ENCODE measurements around the gene UBAC2.
A peak's percentile ranks its signal among the peaks of the same experiment; 100 is the strongest.

The UBAC2 gene

GRCh38 chr13:99255271-99255670, 54.6 kb downstream of the UBAC2 start:
- Histone ChIP-seq H3K36me3 (ENCODE audit: control insufficient read depth in 5 of 5, insufficient read depth in 5 of 5, low read length in 5 of 5) (peaks cover 0 to 11% (median 8%) of the 10 kb centered on the region in 5 donors), H3K9me3 (ENCODE audit: control insufficient read depth in 5 of 5, low read length in 5 of 5) (no peaks in the 10 kb centered on the region), H3K4me1 (ENCODE audit: control insufficient read depth in 5 of 5, insufficient read depth in 5 of 5, low read length in 5 of 5) (peaks cover 0 to 25% (median 7%) of the 10 kb centered on the region in 5 donors), H3K27me3 (ENCODE audit: control insufficient read depth in 5 of 5, insufficient read depth in 4 of 5, low read length in 5 of 5) (no peaks in the 10 kb centered on the region), H3K9ac (ENCODE audit: low read length in 5 of 5) (no peak overlapping the region), H3K27ac (ENCODE audit: low read depth, low read length) (no peak overlapping the region), H3K4me3 (ENCODE audit: low read depth in 1 of 5, low read length in 5 of 5) (no peak overlapping the region)

GRCh38 chr13:99256283-99256682, 55.6 kb downstream of the UBAC2 start:
- peaks cover 0 to 25% (median 7%) of the 10 kb centered on the region in 5 donors for H3K4me1 ChIP-seq (ENCODE audit: control insufficient read depth in 5 of 5, insufficient read depth in 5 of 5, low read length in 5 of 5)
- no peaks in the 10 kb centered on the region for H3K9me3 ChIP-seq (ENCODE audit: control insufficient read depth in 5 of 5, low read length in 5 of 5)
- H3K27me3 ChIP-seq (ENCODE audit: control insufficient read depth in 5 of 5, insufficient read depth in 4 of 5, low read length in 5 of 5): no peaks in the 10 kb centered on the region
- H3K27ac ChIP-seq (ENCODE audit: low read depth, low read length): no peak overlapping the region
- peaks cover 0 to 11% (median 8%) of the 10 kb centered on the region in 5 donors for H3K36me3 ChIP-seq (ENCODE audit: control insufficient read depth in 5 of 5, insufficient read depth in 5 of 5, low read length in 5 of 5)
- no peak overlapping the region for H3K4me3 ChIP-seq (ENCODE audit: low read depth in 1 of 5, low read length in 5 of 5)
- H3K9ac ChIP-seq (ENCODE audit: low read length in 5 of 5): no peak overlapping the region

GRCh38 chr13:99256709-99257108, 56.1 kb downstream of the UBAC2 start:
- H3K9ac ChIP-seq (ENCODE audit: low read length in 5 of 5): no peak overlapping the region
- peaks cover 0 to 25% (median 7%) of the 10 kb centered on the region in 5 donors for H3K4me1 ChIP-seq (ENCODE audit: control insufficient read depth in 5 of 5, insufficient read depth in 5 of 5, low read length in 5 of 5)
- no peaks in the 10 kb centered on the region for H3K9me3 ChIP-seq (ENCODE audit: control insufficient read depth in 5 of 5, low read length in 5 of 5)
- H3K27ac ChIP-seq (ENCODE audit: low read depth, low read length): no peak overlapping the region
- H3K4me3 ChIP-seq (ENCODE audit: low read depth in 1 of 5, low read length in 5 of 5): no peak overlapping the region
- H3K36me3 ChIP-seq (ENCODE audit: control insufficient read depth in 5 of 5, insufficient read depth in 5 of 5, low read length in 5 of 5): peaks cover 0 to 12% (median 8%) of the 10 kb centered on the region in 5 donors
- H3K27me3 ChIP-seq (ENCODE audit: control insufficient read depth in 5 of 5, insufficient read depth in 4 of 5, low read length in 5 of 5): no peaks in the 10 kb centered on the region

- no peak overlapping the region for H3K4me3 ChIP-seq (ENCODE audit: low read depth in 1 of 5, low read length in 5 of 5)
- no peaks in the 10 kb centered on the region for H3K9me3 ChIP-seq (ENCODE audit: control insufficient read depth in 5 of 5, low read length in 5 of 5)
- H3K4me1 ChIP-seq (ENCODE audit: control insufficient read depth in 5 of 5, insufficient read depth in 5 of 5, low read length in 5 of 5): peaks cover 0 to 23% (median 2%) of the 10 kb centered on the region in 5 donors
- H3K9ac ChIP-seq (ENCODE audit: low read length in 5 of 5): no peak overlapping the region
- no peak overlapping the region for H3K27ac ChIP-seq (ENCODE audit: low read depth, low read length)
- H3K36me3 ChIP-seq (ENCODE audit: control insufficient read depth in 5 of 5, insufficient read depth in 5 of 5, low read length in 5 of 5): peaks cover 0 to 16% (median 6%) of the 10 kb centered on the region in 5 donors
- no peaks in the 10 kb centered on the region for H3K27me3 ChIP-seq (ENCODE audit: control insufficient read depth in 5 of 5, insufficient read depth in 4 of 5, low read length in 5 of 5)
Observed at GRCh38 chr13:99257291-99257690, 56.6 kb downstream of the UBAC2 start.

- H3K9me3 ChIP-seq (ENCODE audit: control insufficient read depth in 5 of 5, low read length in 5 of 5): no peaks in the 10 kb centered on the region
- H3K27ac ChIP-seq (ENCODE audit: low read depth, low read length): no peak within 1 kb of the TSS
- H3K27me3 ChIP-seq (ENCODE audit: control insufficient read depth in 5 of 5, insufficient read depth in 4 of 5, low read length in 5 of 5): no peaks in the 10 kb centered on the region
- H3K4me1 ChIP-seq (ENCODE audit: control insufficient read depth in 5 of 5, insufficient read depth in 5 of 5, low read length in 5 of 5): peaks cover 0 to 21% (median 2%) of the 10 kb centered on the region in 5 donors
- no peak within 1 kb of the TSS for H3K9ac ChIP-seq (ENCODE audit: low read length in 5 of 5)
- no peak within 1 kb of the TSS for H3K4me3 ChIP-seq (ENCODE audit: low read depth in 1 of 5, low read length in 5 of 5)
- peaks cover 0 to 16% (median 6%) of the 10 kb centered on the region in 5 donors for H3K36me3 ChIP-seq (ENCODE audit: control insufficient read depth in 5 of 5, insufficient read depth in 5 of 5, low read length in 5 of 5)
Observed at GRCh38 chr13:99258210-99258860, 57.7 kb downstream of the UBAC2 start, which contains the start of gene GPR18. GPR18 (minus strand) TSS chr13:99258379; CDS start chr13:99255872, 2,507 bp downstream.

GRCh38 chr13:99258946-99259345, 58.3 kb downstream of the UBAC2 start:
- Histone ChIP-seq H3K9me3 (ENCODE audit: control insufficient read depth in 5 of 5, low read length in 5 of 5) (no peaks in the 10 kb centered on the region), H3K4me1 (ENCODE audit: control insufficient read depth in 5 of 5, insufficient read depth in 5 of 5, low read length in 5 of 5) (peaks cover 0 to 22% (median 4%) of the 10 kb centered on the region in 5 donors), H3K4me3 (ENCODE audit: low read depth in 1 of 5, low read length in 5 of 5) (no peak overlapping the region), H3K27me3 (ENCODE audit: control insufficient read depth in 5 of 5, insufficient read depth in 4 of 5, low read length in 5 of 5) (no peaks in the 10 kb centered on the region), H3K27ac (ENCODE audit: low read depth, low read length) (no peak overlapping the region), H3K9ac (ENCODE audit: low read length in 5 of 5) (no peak overlapping the region), H3K36me3 (ENCODE audit: control insufficient read depth in 5 of 5, insufficient read depth in 5 of 5, low read length in 5 of 5) (peaks cover 0 to 16% (median 6%) of the 10 kb centered on the region in 5 donors)

- peaks cover 0 to 29% (median 12%) of the 10 kb centered on the region in 5 donors for H3K4me1 ChIP-seq (ENCODE audit: control insufficient read depth in 5 of 5, insufficient read depth in 5 of 5, low read length in 5 of 5)
- H3K27ac ChIP-seq (ENCODE audit: low read depth, low read length): no peak overlapping the region
- H3K9me3 ChIP-seq (ENCODE audit: control insufficient read depth in 5 of 5, low read length in 5 of 5): no peaks in the 10 kb centered on the region
- H3K9ac ChIP-seq (ENCODE audit: low read length in 5 of 5): no peak overlapping the region
- peaks cover 0 to 11% (median 2%) of the 10 kb centered on the region in 5 donors for H3K36me3 ChIP-seq (ENCODE audit: control insufficient read depth in 5 of 5, insufficient read depth in 5 of 5, low read length in 5 of 5)
- no peak overlapping the region for H3K4me3 ChIP-seq (ENCODE audit: low read depth in 1 of 5, low read length in 5 of 5)
- no peaks in the 10 kb centered on the region for H3K27me3 ChIP-seq (ENCODE audit: control insufficient read depth in 5 of 5, insufficient read depth in 4 of 5, low read length in 5 of 5)
Observed at GRCh38 chr13:99260216-99260615, 59.6 kb downstream of the UBAC2 start.

GRCh38 chr13:99261059-99261458, 60.4 kb downstream of the UBAC2 start:
- Histone ChIP-seq H3K9me3 (ENCODE audit: control insufficient read depth in 5 of 5, low read length in 5 of 5) (no peaks in the 10 kb centered on the region), H3K4me1 (ENCODE audit: control insufficient read depth in 5 of 5, insufficient read depth in 5 of 5, low read length in 5 of 5) (peaks cover 0 to 26% (median 12%) of the 10 kb centered on the region in 5 donors), H3K27me3 (ENCODE audit: control insufficient read depth in 5 of 5, insufficient read depth in 4 of 5, low read length in 5 of 5) (no peaks in the 10 kb centered on the region), H3K9ac (ENCODE audit: low read length in 5 of 5) (no peak overlapping the region), H3K27ac (ENCODE audit: low read depth, low read length) (no peak overlapping the region), H3K36me3 (ENCODE audit: control insufficient read depth in 5 of 5, insufficient read depth in 5 of 5, low read length in 5 of 5) (peaks cover 0 to 9% (median 0%) of the 10 kb centered on the region in 5 donors), H3K4me3 (ENCODE audit: low read depth in 1 of 5, low read length in 5 of 5) (no peak overlapping the region)

- peaks cover 0 to 12% (median 10%) of the 10 kb centered on the region in 5 donors for H3K4me1 ChIP-seq (ENCODE audit: control insufficient read depth in 5 of 5, insufficient read depth in 5 of 5, low read length in 5 of 5)
- H3K9ac ChIP-seq (ENCODE audit: low read length in 5 of 5): no peak overlapping the region
- no peaks in the 10 kb centered on the region for H3K27me3 ChIP-seq (ENCODE audit: control insufficient read depth in 5 of 5, insufficient read depth in 4 of 5, low read length in 5 of 5)
- no peaks in the 10 kb centered on the region for H3K9me3 ChIP-seq (ENCODE audit: control insufficient read depth in 5 of 5, low read length in 5 of 5)
- no peak overlapping the region for H3K27ac ChIP-seq (ENCODE audit: low read depth, low read length)
- H3K36me3 ChIP-seq (ENCODE audit: control insufficient read depth in 5 of 5, insufficient read depth in 5 of 5, low read length in 5 of 5): peaks cover 0 to 15% (median 5%) of the 10 kb centered on the region in 5 donors
- no peak overlapping the region for H3K4me3 ChIP-seq (ENCODE audit: low read depth in 1 of 5, low read length in 5 of 5)
Observed at GRCh38 chr13:99263126-99263785, 62.6 kb downstream of the UBAC2 start.

- H3K4me3 ChIP-seq (ENCODE audit: low read depth in 1 of 5, low read length in 5 of 5): no peak overlapping the region
- peak overlapping the region in 1 of 5 donors; percentile 28 for H3K9ac ChIP-seq (ENCODE audit: low read length in 5 of 5)
- H3K27ac ChIP-seq (ENCODE audit: low read depth, low read length): no peak overlapping the region
- H3K36me3 ChIP-seq (ENCODE audit: control insufficient read depth in 5 of 5, insufficient read depth in 5 of 5, low read length in 5 of 5): peaks cover 0 to 16% (median 7%) of the 10 kb centered on the region in 5 donors
- no peaks in the 10 kb centered on the region for H3K27me3 ChIP-seq (ENCODE audit: control insufficient read depth in 5 of 5, insufficient read depth in 4 of 5, low read length in 5 of 5)
- H3K4me1 ChIP-seq (ENCODE audit: control insufficient read depth in 5 of 5, insufficient read depth in 5 of 5, low read length in 5 of 5): peaks cover 0 to 12% (median 8%) of the 10 kb centered on the region in 5 donors
- H3K9me3 ChIP-seq (ENCODE audit: control insufficient read depth in 5 of 5, low read length in 5 of 5): no peaks in the 10 kb centered on the region
Observed at GRCh38 chr13:99264051-99264450, 63.4 kb downstream of the UBAC2 start.
